Activated CD4-positive, alpha-beta T cell treated with anti-CD3 and anti-CD28 coated beads, Interleukin-2, amount 50 U/mL, for 24 hours (primary cell): ENCODE results near the gene AMACR.
"Not testable (repeated sequence)": the region's sequence is repeated elsewhere in the genome, so short reads cannot be mapped to it uniquely, and the experiment has no call there.

Source experiments
- DNase-seq, 2 donors: peaks; one replicate each; pipeline ENCODE4 v3.0.0-alpha.2; 2020; ENCODE audit warnings: low read depth in 1 of 2, low spot score in 1 of 2

The AMACR gene

DNA sequence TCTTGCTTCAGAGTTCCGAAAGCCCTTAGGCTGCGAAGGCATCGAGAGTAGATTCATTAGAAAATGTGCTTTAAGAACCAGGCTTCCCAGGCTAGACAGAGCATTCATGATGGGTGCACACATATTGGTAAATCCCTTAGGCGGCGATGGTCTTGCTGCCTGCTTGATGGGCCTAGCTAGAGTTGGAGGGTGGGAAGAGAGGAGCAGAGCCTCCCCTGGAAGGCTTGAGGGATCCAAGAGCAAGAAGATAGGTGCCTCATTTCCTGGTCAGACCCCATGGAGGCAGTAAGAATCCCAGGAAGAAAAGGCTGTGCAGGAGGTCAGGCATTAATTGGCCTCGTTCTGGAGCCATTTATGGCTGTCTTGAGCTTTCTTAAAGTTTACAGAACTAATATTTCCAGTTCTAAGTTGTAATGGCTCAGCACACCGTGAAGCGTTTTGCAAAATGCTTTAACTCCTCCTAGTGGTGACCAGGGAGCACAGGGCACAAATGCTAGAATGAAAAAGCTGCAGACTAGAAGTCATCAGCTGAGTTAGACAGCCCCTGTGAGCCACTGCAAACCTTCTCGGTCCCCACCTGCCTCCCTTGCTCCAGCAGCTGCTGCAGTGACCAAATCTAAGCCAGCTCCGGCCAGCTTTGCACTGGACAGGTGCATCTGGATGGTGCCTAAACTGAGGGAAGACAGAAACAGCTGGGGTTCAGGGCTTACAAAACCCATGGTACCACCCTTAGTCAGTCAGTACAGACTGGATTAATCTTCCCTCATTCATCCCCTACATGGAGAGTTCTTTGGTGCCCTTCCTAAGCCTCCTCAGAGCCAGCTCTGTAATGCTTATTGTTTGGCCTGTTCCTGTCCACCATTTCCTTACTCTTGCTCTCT, 38.0 kb downstream of the AMACR start:
- no peak for DNase-seq

DNA sequence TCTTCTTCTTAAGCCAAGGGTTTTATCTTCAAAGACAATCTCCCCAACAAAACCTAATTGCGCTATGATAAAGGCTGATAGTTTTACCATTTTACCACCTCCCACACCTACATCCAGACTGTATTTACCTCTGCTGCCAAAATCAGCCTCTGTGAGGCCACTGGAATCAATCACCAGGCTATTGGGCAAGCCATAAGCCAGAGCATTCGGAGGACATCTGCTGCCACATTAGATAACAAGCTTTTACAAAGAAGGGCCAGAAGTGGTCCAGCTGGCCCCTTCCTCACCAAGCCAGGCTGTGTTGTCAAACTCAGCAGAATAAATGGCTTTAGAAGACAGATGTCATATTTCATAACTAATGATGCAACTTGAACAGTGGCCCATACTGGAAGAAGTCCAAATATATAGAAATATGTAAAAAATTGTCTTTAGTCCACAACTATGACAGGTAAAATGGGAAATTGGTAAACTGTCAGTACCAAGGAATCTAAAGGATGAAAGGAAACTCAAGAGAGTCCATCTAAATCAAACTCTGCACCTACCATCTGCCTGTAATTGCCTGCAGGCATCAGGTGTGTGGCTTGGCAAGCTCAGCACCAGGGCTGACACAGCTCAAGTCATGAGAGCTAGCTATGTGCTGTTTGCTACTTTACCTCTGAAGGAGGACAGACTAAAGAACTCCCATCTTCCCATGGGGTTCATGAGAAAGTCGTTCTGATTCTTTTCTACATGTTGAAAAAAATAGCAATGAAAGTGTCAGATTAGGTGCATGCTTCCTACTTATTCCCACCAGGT, 39.4 kb downstream of the AMACR start:
- no peak for DNase-seq

DNA sequence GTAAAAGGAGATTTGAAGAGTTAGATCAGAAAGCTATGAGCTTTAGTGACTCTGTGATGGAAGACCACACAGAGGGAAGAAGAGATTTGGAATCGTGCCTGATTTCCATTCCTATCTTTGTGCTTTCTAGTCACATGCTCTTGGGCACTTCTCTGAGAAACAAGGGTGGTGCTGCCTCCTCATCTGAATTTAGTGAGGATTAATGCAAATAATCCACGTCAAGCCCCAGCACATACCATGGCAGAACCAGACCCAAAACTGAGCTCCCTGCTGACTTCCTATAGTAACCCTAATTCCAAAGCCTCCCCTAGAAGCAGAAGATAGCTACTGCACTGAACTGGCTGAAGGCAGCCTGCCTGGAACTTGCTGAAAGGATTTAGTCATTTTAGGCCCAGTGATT, 41.0 kb downstream of the AMACR start:
- DNase-seq = no peak

GRCh38 chr5:33964132-33964700, 43.6 kb downstream of the AMACR start:
- DNase-seq = no peak

- DNase-seq = no peak
These were observed 49.7 kb downstream of the AMACR start for GRCh38 chr5:33958176-33958575.

DNA sequence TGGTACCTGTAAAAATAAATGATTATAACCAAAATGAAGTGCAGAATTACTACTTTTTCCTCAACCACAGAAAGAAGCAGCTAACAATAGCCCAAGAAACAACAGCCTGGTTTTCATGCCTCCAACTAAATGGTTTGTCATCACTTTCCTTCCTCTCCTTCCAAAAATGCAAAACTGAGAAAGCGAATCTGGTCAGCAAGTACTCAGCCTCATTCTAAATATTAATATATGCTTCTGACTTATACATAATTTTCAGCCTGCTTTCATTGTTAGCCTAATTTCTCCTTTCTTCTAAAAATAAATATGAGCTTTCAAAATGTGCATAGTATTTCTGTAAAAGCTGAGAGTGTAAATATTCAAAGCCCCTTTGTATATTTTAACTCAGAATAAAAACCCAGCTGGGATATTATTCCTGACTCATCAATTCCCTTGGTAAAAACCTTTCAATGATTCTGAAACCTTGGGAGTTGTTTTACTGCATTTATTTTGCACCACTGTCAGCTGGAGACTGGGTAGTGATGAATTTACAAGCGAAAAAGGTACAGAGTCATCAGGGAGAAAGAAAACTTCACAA, 50.2 kb downstream of the AMACR start:
- no peak for DNase-seq

DNA sequence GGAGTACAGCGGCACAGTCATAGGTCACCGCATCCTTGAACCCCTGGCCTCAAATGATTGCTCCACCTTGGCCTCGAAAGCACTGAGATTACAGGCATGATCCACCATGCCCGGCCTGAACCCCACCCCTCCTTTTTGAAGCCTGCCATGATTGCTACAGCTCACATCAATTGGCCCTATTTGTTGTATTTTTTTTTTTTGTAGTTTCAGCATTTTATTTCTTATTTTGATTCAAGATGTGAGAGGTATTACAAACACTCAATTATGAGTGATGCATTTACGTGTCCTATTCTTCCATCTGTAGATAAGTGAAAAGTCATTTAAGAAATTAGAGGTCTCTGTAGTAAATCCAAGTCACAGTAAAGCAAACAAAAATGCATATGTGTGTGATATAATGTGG, 55.7 kb downstream of the AMACR start:
- DNase-seq = not testable (repeated sequence)

- DNase-seq = no peak
These were observed 63.2 kb downstream of the AMACR start for GRCh38 chr5:33944543-33945132.

- DNase-seq = no peak
These were observed 66.8 kb downstream of the AMACR start for GRCh38 chr5:33941090-33941489.

DNA sequence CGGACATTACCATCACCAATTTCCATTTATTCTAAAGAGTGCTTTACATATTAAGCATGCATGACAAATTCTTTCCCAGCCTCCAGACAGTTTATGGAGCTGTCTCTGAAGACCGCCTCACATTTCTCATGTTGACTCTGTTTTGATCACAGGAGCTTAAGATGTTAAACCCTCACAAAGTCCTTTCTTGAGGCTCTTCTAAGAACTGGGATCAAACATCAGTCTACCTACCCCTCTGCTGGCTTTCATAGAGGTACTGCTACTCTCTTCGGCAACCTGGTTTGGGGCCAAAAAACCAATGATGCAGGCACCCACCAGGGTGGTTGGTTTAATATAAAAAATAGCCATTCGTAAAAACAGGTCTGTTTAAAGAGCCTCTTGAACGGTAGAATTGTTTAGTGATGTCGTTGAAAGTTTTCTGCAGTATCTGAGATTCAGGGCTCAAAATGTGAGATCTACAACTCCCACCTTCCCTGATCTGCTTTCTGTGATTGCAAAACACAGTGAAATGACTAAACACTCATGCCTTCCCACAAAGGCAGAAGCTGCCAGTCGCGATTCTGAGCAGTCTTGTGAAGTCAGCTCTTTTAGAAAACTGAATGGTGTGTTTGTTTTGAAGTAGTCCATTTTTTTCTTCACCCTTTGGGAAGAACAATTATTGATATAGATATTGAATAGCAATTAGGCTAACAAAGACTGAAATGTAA, 68.1 kb downstream of the AMACR start:
- DNase-seq = no peak

GRCh38 chr5:33938881-33939280, 69.0 kb downstream of the AMACR start:
- DNase-seq = no peak

DNA sequence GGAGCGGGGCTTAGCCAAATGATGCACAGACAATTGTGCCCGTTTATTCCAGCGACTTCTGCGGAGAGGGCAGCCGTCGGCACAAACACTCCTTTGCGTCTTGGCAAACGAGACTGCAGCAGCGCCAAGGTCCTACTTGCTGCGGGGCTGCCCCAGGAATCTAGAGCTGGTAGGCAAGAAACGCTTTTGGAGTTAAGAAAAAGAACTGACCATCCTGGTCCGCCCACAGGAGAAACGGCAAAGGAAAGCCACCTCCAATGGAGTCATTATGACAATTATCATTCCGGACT, 69.4 kb downstream of the AMACR start:
- no peak for DNase-seq

DNA sequence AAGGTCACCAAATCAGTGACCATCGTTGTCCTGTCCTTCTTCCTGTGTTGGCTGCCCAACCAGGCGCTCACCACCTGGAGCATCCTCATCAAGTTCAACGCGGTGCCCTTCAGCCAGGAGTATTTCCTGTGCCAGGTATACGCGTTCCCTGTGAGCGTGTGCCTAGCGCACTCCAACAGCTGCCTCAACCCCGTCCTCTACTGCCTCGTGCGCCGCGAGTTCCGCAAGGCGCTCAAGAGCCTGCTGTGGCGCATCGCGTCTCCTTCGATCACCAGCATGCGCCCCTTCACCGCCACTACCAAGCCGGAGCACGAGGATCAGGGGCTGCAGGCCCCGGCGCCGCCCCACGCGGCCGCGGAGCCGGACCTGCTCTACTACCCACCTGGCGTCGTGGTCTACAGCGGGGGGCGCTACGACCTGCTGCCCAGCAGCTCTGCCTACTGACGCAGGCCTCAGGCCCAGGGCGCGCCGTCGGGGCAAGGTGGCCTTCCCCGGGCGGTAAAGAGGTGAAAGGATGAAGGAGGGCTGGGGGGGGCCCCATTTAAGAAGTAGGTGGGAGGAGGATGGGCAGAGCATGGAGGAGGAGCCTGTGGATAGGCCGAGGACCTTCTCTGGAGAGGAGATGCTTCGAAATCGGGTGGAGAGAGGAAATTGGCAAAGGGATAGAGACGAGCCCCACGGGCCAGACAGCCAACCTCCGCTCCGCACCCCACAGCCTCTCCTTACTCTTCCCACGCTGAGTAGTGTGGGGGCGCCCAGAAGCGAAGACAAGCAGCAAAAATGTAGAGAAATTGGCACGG, 69.9 kb downstream of the AMACR start:
- no peak for DNase-seq

- DNase-seq = no peak
These were observed 70.7 kb downstream of the AMACR start for GRCh38 chr5:33937017-33937706.

GRCh38 chr5:33936381-33937016, 71.4 kb downstream of the AMACR start, which contains the start of gene RXFP3:
Gene RXFP3, plus strand, starts transcription at chr5:33936386. Its CDS starts 355 bp downstream, at chr5:33936741.
- DNase-seq = no peak
